Measurements from ENCODE around the gene BLMH.

GRCh38 chr17:30232015-30232823 is 59.5 kb downstream of the BLMH start:
- TF ChIP-seq CTCF (IDR thresholded peaks at IDR 0.05) (no peak), POLR2A (IDR thresholded peaks at IDR 0.05) (no peak)
